ENCODE data around the gene KCNQ2.
"Not testable (repeated sequence)": the region's sequence is repeated elsewhere in the genome, so short reads cannot be mapped to it uniquely, and the experiment has no call there.

The KCNQ2 gene

DNA sequence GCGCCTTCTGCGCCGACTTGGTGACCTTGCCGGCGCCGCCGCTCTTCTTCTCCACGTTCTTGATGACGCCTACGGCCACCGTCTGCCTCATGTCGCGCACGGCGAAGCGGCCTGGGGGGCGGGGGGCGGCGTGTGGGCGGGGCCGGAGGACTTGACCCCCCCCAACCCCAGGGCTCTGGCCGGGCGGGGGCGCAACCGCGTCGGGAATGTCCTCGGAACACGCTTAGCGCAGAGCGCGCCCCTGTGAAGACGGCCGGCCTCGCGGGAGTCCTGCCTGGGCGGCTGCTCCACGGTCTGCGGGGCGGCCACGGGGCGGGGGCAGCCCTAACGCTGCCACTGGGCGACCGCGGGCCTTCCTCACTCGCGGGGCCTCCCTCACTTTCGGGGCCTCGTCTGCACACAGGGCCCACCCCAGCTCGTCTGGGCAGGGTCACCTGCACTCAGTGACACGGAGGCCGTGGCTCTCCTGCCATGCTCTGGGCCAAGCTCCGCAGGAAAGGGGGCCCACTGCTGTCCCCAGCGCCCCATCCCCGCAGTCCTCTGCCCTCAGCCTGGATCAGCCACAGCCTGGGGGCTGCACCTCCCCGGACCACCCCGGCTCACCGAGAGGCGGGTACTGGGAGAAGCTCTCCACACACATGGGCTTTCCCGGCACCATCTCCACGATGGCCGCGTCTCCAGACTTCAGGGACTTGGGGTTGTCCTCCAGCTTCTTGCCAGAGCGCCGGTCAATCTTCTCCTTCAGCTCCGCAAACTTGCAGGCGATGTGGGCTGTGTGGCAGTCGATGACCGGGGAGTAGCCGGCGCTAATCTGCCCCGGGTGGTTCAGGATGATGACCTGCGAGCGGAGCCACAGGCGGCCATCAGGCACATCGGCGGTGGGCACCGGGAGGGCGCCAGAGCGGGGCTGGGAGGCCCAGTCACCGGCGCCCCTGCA, 16.1 kb upstream of the KCNQ2 start:
- FAIRE-seq = no peak

DNA sequence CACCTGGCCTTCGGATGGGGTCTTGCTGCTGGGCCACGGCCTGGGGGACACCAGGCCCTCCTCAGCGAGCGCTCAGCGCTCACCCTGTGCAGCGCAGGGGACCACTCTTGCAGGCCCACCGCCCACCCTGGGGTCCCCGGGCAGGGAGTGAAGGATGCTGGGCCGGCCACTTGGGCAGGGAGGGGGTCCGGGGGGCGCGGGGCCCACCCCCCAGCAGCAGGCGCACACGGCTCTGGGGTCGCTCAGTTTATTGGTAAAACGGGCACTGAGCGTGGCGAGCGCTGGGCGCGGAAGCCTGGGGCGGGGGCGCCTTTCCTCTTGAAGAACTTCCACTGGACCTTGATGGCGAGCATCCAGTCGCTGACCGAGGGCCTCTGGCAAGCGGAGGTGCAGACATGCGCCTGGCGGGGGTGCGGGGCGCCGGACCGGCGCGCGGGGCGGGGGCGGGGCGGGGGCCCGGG, 15.4 kb upstream of the KCNQ2 start:
- no peak for FAIRE-seq

DNA sequence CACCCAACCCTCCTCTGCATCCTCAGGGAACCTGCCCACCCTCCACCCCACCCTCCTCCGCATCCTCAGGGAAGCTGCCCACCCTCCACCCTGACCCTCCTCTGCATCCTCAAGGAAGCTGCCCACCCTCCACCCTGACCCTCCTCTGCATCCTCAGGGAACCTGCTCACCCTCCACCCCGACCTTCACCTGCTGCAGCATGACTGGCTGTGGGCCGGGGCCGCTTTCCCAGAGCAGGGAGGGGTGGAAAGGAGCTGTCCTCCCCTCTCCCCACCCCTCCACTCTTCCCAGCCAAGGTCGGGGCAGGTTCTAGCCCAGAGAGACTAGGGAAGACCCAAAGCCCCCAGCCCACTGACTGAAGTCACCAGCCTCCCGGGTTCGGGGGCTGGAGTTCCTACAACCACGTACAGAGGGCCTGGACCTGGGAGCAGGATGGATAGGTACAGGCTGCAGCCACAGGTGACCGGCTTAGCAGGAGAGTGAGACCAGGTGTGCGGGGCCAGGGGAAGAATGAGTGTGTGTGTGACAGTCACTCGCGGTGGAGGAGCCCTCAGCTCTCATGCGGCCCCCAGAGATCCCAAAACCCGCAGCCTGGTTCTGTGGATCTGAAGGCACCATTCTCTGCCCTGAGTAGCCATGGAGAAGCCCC, 14.8 kb upstream of the KCNQ2 start:
- FAIRE-seq = no peak

DNA sequence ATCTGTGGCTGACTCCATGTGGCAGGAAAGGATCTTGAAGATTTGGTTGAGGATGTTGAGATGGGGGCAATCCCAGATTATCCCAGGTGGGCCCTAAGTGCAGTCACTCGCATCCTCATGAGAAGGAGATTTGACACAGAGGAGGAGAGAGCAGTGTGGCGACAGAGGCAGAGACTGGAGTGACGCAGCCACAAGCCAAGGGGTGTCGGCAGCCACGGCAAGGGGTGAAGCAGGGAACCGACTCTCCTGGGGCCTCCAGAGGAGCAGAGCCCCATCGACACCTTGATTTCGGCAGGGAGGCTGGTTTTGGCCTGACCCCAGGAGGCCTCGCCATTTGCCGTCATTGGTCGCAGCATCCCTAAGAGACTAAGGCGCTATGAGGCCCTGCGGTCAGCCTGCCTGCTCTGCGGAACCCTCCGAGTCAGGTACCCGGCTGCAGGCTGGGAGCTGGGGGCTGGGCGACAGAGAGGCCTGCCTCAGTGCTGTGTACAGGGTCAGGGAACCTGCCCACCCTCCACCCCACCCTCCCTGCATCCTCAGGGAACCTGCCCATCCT, 13.9 kb upstream of the KCNQ2 start:
- FAIRE-seq = no peak

DNA sequence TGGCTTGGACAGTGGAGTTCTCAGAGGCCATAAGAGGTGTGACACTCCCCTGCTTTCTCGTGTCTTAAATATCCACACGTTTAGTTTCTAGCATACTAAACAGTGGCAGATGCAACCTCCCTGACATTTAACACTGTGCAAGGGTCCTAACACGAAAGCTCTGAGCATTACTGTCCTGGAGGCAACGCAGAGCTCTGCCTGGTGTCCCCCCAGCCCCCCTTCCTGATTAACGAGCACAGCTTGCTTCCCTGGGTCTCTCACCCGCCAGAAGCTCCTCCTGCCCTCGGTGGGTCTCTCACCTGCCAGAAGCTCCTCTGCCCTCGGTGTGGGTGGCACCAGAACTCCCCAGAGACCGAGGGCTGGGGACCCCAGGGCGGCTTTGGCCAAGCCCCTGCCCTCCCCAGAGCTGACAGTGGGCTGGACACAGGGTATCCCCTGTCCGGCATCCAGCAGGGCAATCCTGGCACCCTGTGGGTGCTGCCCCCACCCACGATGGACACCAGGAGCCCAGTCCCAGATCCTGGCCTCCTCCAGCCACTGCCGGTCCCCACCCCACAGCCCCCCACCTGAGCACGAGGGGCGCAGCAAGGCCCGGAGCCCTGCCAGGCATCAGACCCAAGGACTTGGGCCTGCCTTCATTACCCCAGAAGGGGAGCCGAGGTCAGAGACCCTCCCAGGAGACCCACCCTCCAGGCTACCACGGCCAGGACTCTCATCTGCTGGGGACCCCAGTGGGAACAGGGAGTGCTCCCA, 12.4 kb upstream of the KCNQ2 start:
- no peak for FAIRE-seq

DNA sequence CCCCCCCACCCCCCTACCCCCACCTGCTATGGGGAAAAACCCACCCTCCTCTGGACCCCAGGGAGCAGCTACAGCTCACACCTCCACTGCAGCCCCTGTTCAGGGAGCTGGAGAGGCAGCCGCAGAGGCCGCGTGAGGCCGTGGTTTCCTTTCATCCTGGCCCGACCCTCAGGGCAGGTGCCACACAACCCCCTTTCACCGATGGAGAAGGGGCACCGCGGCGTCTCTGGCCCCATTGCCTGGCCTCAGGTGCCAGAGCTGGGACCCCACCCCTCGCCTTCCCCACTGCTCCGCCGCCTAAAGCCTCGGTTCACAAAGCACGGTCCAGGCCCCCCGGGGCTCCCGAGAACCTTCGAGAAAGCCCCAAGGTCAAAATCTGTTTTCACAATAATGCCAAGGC, 11.8 kb upstream of the KCNQ2 start:
- no peak for FAIRE-seq

DNA sequence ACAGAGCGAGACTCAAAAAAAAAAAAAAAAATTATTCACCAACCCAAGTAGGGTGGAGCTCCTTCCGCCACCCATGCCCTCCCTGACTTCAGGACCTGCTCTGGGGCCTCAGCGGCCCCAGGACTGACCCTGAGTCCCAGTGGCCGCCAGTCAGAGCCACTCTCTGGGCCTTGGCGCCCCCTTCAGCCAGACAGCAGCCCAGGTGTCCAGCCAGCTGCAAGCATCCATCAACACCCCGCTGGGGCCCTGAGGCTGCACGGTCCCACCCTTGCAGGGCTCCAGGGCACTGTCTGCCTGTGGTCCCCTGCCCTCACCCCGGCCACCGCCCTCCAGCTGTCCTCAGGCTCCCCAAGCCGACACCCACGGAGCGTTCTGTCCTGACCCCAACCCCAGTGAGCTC, 11.4 kb upstream of the KCNQ2 start:
- FAIRE-seq = no peak

DNA sequence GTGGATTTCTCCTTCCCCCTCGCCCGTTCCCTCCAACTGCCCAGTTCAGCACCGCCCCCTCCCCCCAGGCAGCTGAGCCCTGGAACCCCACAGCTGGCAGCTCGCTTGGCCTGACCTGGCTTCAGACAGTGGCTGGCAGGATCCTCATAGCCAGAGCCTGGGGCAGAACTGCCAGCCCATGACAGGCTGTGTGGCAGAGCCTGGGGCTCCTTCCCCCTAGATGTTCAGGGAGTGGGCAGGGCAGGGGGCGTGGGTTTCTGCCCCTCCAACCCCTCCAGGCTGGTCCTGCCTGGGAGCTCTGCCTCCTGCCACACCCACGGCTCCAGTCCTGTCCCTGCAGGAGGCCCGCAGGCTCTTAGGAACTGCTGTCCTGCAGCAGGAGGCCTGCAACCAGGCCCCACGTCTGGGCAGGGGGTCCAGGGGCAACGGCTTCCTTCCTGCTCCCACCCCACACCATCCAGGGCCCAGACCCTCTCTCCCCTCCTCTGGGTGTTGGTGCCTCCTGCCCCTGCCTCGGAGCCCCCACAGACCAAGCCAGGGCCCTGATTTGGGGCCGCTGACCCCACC, 9.6 kb upstream of the KCNQ2 start:
- FAIRE-seq = no peak

DNA sequence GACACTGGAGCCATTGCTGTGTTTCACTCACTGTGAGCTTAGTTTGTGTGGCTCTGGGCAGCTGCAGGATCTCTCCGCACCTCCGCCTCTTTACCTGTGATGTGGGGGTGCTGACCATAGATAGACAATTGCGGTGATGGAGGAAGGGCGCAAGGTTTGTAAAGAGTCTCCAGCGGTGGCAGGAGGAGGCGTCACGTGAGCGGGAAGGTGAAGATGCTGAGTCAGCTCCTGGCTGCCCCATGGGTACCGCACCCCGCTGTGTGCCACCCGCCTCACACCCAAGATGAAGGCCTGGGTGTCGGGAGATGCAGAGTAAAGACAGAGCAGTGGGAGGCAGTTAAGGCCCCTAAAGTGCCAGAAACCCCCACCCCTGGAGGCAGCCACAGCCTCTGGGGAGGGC, 9.0 kb upstream of the KCNQ2 start:
- no peak for FAIRE-seq

DNA sequence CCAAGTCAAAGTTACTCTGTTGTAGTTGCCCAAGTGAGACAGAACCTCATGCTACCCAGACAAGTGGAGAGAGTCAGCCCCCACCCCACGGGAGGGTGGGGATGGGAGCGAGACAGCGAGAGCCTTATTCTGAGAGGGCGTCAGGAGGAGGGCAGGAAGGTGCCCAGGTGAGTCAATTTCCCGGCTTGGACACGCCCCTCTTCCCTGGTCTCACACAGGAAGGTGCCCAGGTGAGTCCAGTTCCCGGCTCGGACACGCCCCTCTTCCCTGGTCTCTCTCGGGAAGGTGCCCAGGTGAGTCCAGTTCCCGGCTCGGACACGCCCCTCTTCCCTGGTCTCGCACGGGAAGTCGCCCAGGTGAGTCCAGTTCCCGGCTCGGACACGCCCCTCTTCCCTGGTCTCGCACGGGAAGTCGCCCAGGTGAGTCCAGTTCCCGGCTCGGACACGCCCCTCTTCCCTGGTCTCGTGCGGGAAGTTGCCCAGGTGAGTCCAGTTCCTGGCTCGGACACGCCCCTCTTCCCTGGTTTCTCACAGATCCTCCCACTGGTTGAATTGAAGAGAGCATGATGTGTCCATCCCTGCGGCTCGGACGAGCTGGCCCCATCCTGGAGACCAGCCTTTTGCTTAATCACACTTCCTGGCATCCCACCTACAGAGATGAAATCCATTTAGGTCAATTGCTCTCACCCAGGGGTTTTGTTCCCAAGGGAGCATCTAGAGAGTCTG, 7.4 kb upstream of the KCNQ2 start:
- FAIRE-seq = not testable (repeated sequence)

DNA sequence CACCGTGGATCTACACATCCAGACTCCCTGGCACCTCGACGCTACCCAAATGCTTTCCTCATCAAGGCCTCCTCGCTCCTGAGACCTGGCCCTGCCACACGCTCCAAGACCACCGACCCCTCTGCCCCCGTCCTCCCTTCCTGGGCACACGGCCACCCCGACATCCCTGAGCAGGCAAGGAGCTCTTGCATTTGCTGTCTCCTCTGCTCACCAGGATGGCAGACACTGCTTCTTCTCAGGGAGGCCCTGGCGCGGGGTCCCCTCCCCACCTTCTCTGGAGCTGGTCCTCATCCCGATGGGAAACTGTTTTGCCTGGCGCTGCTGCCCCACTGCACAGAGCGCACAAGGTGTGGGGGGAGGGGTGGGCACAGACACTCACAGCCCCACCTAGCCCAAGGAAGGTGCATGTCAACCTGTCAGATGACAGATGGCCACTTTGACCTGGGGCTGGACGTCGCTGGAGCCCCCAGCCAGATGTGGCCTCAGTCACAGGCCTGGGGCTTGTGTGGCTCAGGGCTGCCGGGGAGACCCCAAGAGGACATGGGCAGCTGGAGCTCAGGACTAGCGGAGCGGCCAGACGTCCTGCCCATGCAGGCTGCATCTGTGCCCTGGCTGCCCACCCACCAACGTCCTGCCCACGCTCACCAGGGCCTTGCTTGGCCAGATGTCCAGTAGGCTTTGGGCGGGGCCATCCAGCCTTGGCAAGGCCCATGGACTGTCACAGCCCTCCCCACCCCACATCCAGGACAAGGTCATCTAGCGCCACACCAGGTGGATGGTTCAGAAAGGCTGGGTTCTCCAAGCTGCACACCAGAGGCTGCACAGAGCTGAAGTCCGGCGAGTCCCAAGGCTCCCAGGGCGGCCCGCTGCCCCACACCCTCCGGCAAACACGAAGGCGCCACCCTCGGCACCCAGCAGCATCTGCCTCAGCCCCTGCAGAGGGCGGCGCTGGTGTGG, 6.2 kb upstream of the KCNQ2 start:
- no peak for FAIRE-seq

DNA sequence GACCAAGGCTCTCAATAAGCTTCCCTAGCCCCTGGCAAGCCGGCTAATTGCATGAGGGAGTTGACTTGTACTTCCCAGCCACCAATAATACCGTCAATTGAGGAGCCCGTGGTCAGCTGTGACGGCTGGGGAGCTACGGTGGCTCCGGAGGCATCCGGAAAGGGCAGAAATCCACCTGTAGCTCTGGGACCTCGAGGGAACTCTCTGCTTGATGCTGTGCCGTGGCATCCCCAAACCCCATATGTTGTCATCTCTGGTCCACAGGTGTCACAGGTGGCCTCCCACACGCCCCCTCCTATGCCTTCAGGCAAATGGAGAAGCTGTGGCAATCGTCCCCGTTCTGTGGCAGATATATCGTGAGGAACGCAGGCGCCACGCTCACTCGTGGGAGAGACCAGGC, 5.5 kb upstream of the KCNQ2 start:
- FAIRE-seq = no peak

DNA sequence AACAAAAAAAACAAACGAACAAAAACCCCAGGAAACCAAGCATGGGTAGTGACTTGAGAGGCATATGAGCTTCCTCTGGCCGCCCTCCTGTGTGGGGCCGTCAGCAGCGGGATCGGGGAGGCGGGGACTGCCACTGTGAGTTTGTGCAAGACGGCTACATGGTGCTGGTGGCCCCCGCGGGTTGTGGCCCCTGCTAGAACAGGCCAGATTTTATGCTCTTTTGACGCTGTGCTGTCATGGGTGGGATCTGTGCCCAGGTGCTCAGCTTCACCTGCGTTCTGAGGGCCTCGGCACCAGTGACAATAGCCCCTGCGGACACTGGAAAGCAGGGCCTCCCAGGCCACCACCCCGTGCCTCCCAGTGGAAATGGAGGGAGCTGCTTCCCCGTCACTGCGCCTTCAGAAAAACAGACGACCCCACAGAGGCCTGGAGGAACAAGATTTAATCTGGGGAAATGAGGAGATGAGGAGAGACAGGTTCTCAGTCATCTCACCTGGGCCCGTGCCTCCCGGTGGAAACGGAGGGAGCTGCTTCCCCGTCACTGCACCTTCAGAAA, 4.7 kb upstream of the KCNQ2 start:
- FAIRE-seq = no peak

DNA sequence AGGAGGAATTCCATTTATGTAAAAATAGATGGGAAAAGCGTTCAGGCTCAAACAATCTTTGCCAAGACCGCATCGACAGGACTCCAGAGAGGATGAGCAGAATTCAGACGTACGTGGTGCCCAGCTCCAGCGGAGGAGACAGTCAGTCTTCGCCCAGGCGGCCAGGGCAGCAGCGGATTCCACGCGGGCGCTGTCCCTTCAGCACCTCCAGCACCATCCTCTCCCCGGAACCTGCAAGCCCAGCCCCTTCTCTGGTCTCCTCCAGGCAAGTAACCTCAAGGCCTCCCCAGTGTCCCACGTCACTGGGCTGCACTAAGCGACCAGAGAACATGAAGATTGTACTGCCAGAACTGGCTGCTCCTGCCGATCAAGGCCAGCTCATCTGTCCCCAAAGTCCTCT, 2.8 kb upstream of the KCNQ2 start:
- FAIRE-seq = no peak

DNA sequence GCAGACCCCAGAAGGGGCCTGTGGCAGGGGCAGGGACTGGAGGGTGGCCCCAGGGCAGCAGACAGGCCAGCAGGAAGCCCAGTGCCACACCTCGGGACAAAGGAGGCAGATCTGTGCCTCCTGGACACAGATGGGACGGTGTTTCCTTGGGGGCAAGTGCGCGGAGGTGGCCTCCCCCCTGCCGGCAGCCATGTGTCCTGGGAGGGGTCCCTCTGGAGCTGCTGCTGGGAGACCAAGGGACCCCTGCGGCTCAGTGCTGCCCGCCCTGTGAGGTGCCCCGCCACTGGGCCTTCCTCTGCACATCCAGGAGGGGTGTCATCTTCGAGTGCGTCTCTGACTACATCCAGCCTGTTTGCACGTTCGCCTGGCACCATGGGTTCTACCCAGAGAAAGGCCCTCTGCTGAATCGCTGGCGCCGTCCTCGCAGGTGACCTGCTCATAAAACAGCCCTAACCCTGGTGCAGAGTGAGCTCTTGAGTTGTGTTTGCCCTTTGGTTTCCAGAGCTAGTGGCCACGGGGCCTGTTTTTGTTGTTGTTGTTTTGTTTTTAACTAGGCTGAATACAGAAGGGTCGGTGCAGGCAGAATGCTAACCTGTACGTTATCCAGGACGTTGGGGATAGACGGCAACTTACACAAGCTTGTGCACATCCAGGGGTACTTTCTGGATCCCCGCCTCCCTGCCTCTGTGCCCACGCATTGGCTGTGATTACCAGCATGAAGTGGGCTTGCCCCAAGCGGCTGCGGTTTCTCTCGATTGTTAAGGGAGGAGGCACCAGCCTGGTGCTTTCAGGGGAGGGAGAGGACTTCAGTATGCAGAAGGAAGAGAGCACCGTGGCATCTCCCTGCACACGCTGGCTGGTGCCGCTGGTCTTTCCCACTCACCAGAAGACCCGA, 1.3 kb upstream of the KCNQ2 start:
- no peak for FAIRE-seq

DNA sequence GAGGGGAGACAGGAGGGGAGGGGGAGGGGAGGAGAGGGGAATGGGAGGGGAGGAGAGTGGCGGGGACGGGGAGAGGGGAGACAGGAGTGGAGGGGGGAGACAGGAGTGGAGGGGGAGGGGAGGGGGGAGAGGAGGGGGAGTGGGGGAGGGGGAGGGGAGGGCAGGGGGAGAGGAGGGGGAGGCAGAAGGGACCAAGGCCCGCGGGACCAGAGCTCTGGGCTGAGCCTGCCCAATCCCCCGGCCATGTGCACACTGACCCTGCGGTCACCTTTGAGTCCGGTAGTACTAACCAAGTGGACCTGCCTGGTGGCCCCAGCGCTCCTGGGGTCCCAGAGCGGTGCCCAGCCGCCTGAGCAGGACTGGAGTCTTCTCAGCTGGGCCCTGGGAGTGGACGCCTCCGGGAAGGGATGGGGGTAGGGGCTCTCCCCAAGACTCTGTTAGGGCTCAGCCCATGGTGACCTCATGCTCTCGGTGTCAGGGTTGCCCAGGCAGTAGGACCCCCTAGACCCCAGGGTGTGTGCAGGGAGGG, 471 bp upstream of the KCNQ2 start:
- no peak for FAIRE-seq

DNA sequence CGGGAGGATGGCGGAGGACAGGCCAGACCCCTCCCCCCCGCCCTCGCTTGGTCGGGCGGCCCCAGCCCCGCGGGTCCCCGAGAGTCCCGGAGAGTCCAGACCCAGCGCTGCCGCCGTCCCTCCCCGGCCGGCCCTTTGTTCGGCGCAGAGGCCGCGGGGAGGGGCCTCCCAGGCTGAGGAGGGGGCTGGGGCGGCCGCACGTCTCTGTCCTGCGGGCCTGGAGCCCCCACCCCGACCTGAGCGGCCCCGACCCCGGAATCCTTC, 806 bp downstream of the KCNQ2 start:
- FAIRE-seq = no peak

DNA sequence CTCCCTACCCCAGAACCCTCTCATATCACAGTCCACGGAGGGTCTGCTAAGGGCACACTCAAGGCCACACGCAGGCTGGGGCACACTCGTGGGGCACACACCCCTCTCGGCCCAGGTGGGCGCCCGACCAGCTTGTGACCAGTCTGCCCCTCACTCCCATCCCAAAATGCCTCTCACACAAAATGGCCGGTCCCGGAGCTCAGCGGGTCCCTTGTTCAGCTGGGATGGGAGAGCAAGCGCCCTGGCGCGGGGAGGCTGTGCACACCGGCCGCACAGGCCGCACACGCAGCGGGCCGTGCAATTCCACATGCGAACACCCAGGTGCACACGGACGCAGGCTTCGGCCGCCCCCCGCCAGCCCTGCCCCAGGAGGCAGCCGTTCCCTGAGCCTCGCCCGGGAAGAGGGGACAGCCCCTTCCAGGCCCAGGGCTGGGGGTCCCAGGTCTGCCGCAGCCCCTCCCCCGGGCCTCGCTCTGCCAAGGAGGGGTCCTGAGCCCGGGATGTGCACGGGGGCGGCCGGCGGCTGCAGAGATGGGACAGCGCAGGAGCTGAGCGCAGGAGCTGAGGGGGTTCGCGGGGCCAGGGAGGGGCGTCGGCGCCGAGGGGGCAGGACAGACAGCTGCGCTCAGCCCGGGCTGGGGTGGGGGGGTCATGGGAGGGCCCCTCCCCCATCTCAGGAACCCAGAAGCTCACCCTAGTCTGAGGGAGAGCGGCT, 1.3 kb downstream of the KCNQ2 start:
- no peak for FAIRE-seq

DNA sequence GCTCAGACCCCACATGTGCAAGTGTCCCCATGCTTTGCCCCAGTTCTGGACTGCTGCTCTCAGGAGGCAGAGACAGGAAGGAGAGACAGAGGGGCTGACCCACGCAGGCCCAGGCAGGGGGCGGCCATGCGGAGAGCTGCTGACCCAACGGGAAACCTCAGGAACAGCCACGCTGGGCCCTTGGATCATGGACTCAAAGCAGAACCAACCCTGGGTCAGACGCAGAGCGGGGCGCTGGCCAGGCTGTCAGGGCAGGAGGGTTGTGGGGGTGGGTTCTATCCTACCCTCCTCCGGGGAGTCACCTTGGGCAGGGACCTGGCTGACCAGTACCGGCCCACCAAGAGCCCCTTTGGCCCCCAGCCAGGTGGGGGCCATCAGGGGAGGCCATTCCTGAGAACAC, 2.0 kb downstream of the KCNQ2 start:
- FAIRE-seq = no peak
